Sigmoid colon (tissue), 4 donors: Measurements from ENCODE around the gene RGPD6.
"Not testable (repeated sequence)": the region's sequence is repeated elsewhere in the genome, so short reads cannot be mapped to it uniquely, and the experiment has no call there.

Source experiments
- CTCF ChIP-seq, 4 experiments: fragments of 450-650 bp in 3 of 4; fragments of 200-600 bp in 1 of 4; IDR thresholded peaks; one replicate each; pipeline ENCODE4 v1.5.1; 2016 to 2019; ENCODE audit warnings: antibody characterized with exemption in 4 of 4, mild to moderate bottlenecking in 3 of 4, moderate library complexity in 2 of 4
- EP300 ChIP-seq, 4 donors: sonication (generic); formaldehyde crosslinking; IDR thresholded peaks; one replicate each; pipeline ENCODE4 v1.6.1; 2017; ENCODE audit warnings: antibody characterized with exemption in 4 of 4
- POLR2A ChIP-seq, 2 donors: fragments of 450-650 bp; IDR thresholded peaks; one replicate each; pipeline ENCODE4 v1.6.1; 2016; ENCODE audit warnings: antibody characterized with exemption in 2 of 2, mild to moderate bottlenecking in 2 of 2, moderate library complexity in 2 of 2

- TF ChIP-seq POLR2A, CTCF, EP300 (IDR thresholded peaks at IDR 0.05): not testable (repeated sequence)
Measured at GRCh38 chr2:110578429-110578828, 1.4 kb upstream of the RGPD6 start.
